GM18861 (cell line): Measurements from ENCODE around the gene DAAM2.

Experiments used
- ATAC-seq: cut with Tn5 transposase; IDR thresholded peaks from one replicate; pipeline ENCODE4 v1.9.1; 2021; ENCODE audit not compliant: unreplicated experiment

The DAAM2 gene

DNA sequence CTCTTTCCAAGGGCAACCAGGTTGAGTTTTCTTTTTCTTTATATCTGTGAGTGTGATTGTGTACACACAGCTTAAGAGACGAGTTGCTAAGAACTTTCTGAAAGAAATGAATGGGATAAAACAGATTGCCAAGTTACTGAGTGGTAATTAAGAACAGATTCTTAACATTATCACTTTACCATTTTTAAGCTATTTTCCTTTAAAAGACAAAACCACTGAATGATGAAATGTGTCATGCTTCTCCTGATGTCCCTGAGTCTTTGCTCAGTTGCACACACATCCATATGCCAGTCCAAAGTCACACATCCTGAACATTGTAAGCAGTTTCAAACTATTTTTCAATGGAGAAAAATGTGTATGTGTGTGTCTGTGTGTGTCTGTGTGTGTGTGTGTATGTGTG lies 5.5 kb upstream of the DAAM2 start:
- no peak for ATAC-seq

DNA sequence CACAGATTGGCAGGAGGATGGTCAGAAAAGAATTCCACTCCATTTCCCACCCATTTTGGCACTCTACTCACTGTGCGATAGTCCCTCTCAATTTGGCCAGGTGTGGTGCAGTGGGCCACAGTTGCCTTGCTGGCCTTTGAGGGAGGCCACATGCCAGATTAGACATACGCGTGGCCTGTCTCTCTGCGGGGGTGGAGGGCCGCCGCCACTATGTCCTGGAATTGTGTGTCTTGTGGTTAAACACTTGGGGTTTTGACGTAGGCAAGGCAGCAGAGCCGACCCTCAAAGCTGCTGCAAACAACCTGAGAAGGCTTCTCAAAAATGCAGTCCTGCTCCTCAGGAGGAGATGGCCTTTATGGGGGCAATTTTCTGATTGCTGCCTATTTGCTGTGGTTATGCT lies 4.9 kb upstream of the DAAM2 start:
- no peak for ATAC-seq

DNA sequence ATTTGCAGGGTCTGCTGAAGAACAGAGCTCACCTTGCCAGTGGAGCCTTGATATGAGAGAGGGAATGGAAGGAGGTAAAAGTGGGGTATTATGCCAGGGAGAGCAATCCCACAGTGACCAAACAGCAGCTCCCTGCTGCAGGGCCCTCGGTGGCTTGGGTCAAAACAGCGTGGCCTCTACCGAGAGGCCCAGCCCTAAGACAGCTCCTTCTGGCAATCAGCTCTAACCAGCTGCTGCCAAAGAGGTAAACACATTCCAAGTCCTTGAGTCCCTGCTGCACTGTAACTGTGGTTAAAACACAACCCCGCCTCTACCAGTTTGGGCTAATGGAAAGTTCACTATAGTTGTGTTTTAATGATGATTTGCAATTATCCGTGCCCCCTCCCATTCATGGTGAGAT lies 1.4 kb upstream of the DAAM2 start:
- ATAC-seq, result no peak

DNA sequence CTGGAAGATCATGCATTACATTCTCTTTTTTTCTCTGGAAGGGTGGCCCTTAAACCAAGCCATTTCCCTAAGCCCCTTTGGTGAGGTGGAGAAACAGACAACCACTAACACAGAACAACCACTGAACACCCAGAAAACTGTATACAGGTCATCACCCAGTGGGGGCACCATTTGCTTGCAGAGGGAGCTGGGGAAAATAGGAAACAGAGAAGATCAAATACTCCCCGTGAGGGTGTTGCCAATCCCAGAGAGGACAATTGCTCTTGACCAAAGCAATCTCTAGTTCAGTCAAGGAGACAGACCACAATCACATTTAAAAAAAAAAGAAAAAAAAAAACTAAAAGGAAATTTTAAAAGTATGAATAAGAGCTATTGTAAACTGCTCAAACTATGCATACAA lies 865 bp upstream of the DAAM2 start:
- no peak for ATAC-seq

DNA sequence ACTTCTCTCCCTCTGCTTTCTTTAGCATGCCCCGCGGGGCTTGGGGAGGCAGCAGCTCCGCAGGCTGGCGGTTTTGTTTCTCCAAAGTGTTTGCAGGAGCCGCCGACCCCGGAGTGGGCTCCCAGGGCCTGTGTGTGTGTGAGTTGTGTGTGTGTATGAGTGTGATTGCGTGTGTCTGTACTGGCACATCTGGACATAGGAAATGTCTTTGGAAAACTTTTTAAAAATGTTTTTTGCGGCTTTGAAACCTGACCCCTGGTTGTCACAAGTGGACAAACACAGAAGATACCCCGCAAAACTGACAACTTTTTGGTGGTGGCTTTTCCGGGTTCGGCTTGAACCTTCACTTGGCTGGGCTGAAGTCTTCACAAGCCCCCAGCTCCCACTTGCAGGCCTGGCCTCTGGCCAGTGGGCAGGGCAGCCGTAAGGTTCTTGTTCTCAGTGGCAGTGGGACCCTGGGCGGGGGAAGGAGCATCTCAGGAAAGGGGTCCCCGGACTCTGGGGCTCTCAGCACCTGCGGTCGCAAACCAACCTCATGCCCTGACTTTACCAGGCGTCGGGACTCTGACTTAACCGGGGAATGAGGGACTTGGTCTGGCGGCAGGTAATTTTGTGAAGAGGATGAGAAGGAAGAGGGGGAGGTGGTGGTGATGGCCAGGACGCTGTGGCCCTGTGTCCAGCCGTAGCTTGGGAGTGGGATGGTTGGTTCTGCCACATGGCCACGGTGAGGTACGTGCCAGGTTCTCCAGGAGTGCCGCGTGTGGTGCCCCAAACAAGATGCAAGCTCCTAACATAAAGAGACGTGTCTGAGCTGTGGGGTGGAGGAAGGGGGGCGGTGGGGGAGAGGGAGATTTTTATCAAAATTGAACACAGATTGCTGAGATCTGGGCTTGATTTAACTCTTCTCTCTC lies 619 bp downstream of the DAAM2 start:
- no peak for ATAC-seq

DNA sequence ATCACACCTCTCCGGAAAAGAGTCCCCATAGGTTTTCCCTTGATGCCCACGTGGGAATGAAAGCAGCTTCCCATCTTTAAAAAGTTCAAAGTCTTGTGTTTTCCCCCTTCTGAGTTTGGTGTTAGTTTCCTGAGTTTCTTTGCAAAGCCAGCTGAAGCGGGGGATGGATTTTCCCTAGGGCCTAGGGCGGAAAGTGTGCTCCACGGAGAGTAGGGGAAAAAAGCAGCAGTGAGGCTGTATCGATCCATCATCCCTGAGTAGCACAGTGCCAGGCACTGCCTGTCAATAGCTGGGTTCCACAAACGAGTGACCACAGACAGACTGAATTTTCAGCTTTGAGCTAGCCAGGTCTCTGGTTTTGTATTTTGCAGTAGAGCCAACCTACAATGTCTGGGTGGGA lies 1.3 kb downstream of the DAAM2 start:
- ATAC-seq, result no peak

DNA sequence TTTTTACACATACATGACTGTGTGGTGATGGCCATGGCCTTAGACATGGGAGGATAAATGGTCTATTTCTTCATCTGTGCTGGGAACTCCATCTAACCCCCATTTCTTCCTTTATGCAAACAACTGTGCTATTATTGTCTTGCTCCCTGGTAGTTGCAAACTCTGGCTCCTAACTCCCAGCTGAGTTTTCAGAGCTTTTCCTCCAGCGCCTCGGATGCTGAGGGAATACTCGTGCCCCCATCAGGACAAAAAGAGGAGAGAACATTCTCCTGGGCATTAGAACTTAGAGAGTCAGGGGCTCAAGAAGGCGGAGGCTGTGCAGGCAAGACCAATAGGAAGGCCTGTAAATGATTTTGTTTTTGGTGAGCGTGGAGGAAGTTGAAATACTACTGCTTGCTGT lies 2.1 kb downstream of the DAAM2 start:
- no peak for ATAC-seq

DNA sequence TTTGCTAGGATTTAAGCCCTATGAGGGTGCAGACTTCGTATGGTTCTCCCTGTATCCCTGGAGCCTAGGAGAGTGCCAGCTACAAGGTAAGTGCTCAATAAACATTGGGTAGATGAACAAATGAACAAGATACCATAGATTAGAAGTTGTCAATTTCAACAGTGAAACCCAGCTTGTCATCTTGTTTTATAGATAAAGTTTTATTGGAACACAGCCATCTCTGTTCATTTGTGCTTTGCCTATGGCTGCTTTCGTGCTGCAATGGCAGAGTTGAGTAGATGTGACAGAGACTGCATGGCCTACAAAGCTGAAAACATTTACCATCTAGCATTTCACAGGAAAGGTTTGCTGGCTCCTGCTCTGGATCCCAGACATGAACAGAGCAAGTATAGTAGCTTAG lies 5.6 kb downstream of the DAAM2 start:
- no peak for ATAC-seq

DNA sequence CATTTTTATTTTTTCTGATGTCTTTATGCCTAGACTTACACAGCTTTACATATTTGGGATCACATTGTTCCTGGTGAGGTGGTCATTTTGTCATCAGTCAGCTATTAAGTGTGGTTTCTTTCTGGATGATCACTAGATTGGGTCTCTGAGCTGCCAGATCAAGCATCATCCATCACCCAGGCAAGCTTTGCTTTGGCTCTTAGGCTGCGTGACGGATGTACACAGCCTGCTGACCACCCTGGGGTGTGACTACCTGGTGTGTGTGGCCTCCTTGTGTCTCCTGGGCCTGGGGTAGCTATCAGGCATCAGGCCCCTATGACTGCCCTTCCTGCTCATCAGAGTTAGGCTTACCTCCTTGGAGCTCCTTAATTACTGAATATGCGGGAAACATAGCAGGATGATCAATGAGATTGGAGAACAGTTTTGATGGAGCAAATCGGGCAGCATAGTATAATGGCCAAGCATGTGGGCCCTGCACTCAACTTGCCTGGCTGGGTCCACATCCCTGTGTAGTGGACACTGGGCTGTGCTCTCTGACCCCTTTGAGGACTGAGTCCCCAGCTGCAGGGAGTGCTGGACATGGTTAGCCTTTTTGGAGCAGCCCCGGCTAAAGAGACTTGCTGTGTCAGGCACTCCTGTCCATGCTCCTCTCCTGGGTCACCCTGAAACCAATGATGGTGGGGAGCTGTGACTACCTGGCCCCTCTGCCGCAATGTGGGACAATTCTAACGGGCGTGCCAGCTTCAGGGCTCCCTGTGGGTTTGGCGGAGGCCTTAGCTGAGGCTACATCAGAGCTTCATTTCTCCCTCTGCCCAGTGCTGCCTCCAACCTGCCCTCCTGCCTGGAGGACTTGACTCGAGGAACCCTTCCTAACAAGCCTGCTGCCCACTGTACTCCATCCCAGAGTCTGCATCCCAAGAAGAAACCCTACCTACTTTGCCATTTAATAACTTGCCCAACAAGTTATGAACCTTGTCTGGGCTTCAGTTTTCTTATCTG lies 8.2 kb downstream of the DAAM2 start:
- no peak for ATAC-seq

DNA sequence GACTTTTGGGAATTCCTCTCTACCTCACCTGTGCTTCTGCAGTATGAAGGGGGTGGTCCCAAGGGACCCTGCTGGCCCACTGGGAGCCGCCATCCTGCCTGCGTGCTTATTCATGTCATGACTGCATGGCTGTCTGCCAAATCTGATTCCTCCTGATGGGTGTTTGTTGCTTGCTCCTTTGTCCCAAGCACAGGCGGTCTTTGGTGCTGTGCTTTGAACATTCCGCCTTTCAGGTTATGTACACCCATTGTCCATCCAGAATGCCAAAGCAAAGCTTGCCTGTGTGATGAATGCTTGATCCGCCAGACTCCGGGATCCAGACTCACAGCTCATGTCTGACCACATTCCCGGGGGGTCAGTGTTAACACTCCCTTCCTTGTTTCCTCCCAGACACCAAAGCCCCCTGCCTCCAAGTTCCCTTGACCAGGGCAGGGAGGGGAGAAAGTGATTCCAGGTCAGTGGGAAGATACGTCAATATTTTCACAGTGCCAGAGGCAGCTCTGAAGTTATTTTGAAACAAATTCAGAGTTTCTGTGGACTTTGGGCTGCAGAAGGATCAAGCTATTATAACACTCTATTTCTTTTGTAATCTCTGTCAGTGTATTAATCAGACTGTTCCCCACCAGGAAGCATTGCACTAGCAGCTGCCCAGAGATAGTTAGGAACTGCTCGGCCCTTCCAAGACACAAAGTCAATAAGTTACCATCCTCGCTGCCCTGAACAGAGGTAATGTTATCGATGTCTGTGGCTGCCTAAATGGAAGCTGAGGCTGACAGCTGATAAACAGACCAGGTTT lies 9.5 kb downstream of the DAAM2 start:
- ATAC-seq, result no peak

DNA sequence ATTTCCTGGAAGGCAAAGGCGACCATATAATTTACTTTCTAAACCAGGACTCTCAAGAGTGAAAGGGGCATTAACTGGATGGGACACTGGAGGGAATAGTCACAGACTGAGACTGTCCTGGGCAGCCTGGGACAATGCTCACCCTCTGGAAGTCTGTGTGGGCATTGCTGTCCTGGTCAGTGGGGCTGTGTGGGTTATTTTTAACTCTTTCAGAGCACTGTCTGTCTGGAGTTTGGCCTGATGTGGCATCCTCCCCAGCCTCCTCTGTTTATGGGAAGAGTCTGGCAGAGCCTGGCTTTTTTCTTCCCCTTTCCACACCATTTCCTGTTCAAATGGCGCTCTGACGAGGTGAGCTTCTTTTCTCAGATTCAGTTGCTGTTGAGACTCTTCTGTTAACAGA lies 11.7 kb downstream of the DAAM2 start:
- ATAC-seq, result no peak

DNA sequence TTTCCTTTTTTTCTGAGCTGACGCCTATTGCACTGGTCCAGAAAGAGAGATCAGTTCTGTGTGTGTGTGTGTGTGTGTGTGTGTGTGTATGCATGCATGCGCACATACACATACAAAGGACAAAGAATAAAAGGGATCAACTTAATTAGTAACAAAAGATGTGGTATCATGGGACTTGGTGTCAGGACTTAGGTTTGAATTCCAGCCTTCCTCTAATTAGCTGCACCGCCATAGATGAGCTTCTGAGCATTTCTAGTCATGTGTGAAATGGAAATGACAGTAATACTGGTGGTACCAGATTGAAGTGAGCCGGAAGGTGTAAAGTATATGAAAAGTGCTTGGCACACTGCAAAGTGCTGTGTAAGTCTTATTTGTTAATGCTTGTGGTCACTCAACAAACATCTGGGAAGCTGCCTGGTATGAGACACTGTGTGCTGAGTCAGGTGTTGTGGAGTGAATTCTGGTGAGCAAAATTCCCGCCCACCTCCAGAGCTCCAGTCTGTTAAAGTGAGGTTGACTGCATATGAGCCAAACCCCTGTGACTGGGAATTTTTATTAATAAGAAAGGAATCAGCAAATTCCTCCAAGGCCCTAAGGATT lies 12.4 kb downstream of the DAAM2 start:
- no peak for ATAC-seq

DNA sequence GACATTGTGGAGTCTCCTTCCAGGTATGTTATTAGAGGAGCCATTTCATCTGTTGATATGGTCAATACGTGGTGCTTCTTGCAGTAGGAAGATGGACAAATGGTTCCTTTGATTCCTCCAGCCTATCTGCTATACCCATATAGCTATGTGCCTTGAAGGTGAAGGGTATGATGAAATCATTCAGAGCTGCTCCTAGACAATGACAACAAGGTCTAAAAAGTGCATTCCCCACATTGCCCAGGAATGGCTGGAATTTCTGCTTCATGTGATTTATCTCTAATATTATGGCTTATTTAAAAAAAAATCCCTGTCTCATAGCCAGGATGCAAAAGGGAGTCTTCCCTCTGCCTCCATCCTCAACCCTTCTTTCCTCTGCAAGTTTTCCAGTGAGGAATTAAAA lies 14.1 kb downstream of the DAAM2 start:
- ATAC-seq, result no peak

DNA sequence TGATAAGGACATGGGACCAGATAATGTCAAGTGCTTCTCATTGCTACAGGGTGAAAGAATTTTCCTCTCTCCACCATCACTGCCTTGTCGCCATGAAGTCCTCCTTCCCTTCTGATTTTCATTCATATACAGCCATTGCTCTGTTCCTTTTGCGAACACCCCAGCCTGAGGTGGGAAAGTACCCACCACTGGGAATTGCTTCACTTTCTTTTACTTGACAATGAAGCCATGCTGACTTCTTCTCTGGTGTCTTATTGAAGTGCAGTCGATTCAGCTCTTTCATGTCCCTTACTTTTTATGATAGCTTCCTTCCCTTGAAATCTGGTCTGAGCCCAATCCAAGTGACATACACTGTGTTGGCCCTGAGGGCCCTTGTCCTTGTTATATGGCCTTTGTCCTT lies 16.2 kb downstream of the DAAM2 start:
- no peak for ATAC-seq

DNA sequence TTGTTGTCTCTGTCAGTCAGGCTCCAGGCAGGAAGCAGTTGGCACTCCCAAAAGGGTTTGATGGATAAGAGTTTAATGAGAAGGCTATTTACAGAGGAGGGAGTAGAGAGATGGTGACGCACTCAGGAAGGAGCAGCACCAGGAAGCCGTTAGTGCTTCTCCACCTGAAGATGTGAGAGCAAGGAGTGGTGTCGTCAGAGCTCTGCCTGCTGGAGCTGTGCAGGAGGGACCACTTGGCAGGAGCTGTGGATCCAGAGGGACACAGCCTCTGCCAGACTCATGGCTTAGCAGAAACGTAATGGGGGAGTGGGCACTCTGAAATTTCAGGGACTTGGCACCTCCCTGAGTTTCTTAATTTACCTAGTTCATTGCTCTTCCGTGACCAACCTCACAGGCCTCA lies 16.8 kb downstream of the DAAM2 start:
- no peak for ATAC-seq

DNA sequence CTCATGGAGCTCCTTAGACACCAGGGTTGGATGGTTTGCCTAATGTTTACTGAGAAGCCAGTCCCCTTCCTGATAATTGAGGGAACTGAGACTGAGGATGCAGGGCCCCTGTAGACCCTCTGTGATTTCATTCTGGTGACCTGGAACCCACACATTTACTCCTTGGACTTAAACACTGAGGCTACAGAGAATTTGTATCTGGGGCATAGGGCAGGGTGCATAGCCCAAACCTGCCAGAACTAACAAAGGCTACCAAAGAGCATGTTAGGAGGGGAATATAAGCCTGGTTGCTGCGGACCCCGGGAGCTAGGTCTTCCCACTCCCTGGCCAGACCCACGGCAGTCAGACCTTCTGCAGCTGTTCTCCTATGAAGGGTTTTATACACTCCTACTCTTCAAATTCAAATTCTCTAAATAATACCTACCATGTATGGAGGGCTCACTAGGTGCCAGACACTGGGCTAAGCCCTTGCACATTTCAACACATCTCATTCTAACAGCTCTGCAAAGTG lies 19.7 kb downstream of the DAAM2 start:
- ATAC-seq, result no peak

DNA sequence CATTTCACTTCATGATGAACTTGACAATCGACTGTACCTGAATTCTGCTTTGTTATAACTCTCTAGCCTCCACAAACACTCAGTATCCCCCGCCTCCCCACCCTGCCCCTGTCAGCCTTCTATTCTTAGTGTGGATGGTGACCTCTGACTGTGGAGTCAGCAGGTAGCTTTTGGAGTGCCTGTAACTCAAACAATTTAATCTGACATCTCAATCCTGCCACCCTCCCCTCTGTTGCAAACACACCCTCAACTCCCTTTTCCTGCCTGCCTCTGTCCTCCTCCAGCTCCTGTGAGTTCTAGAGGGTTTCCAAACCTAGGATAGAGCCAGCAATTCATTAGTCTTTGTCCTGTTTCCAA lies 20.3 kb downstream of the DAAM2 start:
- no peak for ATAC-seq

DNA sequence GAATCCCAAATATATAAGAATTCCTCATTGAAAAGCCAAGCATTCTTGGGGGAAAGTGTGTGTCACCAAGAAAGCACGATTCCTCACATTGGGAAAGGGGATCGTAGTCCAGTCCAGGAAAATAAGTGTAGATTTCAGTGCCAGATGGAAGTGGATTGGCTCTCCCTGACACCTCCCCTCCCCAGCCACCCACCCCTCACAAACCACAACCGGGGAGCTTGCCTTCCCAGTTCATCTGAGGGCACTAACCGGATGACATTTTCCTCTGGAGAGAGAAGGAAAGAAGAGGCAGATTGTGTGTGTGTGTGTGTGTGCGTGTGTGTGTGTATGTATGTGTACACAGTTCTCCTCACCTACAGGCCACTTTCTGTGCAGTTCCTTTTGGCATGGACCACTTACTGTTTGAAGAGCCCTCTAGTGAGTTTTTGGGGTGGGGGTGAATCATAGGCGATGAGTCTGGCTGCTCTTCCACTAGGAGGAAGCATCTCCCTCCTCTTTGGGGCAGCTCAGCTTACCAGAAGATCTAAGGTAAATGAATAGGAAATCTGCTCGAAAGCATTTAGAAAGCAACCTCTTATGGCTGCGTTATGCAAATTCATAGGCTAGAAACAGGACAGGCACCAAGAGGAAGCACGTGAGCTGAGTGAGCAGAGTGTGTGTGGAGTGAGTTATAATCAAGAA lies 20.8 kb downstream of the DAAM2 start:
- ATAC-seq, result peak; percentile 86

DNA sequence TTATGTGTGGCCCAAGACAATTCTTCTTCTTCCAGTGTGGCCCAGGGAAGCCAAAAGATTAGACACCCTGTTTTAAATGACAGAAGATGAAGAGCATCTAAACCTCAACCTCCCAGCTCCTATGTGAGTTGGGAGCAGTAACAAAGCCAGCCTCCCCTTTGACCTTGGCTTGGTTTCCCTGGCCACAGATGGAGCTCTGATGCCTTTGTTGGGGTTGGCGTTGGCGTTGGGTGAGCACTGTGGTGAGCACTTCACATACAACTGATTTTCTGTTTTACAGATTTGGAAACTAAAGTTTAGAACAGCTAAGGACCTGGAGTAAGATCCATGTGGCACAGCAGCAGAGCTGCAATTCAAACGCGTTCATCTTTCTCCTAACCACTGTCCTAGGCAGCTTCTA lies 22.1 kb downstream of the DAAM2 start:
- no peak for ATAC-seq

DNA sequence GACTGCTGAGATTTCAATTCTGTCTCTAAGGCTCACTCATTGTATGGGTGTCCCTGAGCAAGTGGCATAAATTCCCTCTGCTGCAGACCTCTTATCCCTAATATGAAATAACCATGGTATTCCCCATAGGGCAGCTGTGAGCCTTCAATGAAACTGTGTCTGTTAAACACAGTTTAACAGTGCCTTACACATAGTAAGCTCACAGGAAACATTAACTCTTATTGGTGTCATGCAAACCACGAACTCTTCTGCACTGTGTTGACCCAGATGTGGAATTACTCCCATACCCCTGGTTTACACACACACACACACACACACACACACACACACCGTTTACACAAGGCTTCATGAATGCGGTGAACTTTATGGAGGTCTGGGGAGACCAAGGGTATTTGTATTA lies 23.2 kb downstream of the DAAM2 start:
- ATAC-seq, result no peak
